ENCODE measurements around the gene LGR4. TPM values are rescaled to one million over a fixed set of nuclear protein-coding genes. Genes with fewer than 3 reads are reported as not detected.
"Not testable (repeated sequence)": the region's sequence is repeated elsewhere in the genome, so short reads cannot be mapped to it uniquely, and the experiment has no call there.

Gene LGR4
- polyA plus RNA-seq, 1 experiment = 7.6 TPM

DNA sequence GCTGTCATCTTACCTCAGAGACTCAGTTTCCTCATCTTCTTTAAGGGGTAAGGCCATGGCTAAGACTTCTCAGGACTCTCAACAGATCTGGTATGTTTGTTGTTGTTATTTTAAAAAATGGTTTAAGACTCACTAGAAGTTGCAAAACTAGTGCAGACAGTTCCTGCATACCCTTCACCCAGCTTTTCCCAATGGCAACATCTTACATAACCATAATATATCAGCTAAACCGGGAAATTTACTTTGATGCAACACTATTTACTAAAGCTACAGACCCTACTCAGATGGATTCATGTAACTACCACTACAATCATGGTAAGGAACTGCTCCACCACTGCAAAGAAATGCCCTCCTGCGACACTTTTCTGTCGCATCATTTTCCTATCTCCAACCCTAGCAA lies 20.4 kb downstream of the LGR4 start:
- H3K27me3 ChIP-seq (ENCODE audit: control insufficient read depth, insufficient read depth, low read length) = no peaks in the 10 kb centered on the region
- H3K36me3 ChIP-seq (ENCODE audit: control insufficient read depth, insufficient read depth, low read length) = no peaks in the 10 kb centered on the region
- H3K4me3 ChIP-seq (ENCODE audit: low read depth, low read length) = no peak overlapping the region
- TF ChIP-seq CTCF (IDR thresholded peaks at IDR 0.05; ENCODE audit: insufficient read depth, low read depth, low read length) = no peak
- POLR2A ChIA-PET = no interaction called here
- no peak for DNase-seq (ENCODE audit: low read depth)
- CTCF ChIA-PET = no interaction called here

DNA sequence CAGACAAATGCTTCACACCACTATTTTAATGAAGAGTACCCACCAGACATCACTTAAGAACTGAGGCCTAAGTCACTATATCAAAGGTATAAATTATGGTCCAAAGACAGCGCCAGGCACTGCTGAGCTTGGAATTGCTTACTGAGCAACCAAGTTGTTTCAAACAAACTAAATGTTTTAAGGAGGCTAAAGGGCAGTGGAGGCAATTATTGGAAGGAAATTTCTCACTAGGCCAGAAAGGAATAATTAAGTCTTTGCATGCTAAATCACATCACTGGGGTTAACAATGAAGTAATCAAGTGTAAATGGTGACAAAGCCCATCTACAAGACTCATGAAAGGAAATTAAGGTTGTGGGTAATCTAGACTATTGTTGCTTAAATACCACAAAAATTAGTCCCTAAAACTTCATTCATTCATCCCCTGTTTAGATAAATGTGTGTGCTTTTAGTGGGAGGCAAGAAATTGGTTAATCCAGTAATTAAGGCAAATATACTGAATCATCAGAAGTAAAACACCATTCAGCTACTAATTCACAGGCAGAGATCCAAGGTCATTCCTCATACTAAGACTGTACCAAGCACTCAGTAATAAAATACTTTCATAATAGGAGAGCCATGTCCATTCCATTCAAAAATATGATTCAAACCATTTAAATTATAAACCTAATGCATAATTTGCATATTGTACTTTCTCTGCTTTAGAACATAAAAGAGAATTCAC lies 21.2 kb downstream of the LGR4 start:
- no peak for DNase-seq (ENCODE audit: low read depth)
- Histone ChIP-seq H3K36me3 (ENCODE audit: control insufficient read depth, insufficient read depth, low read length) (no peaks in the 10 kb centered on the region), H3K27me3 (ENCODE audit: control insufficient read depth, insufficient read depth, low read length) (no peaks in the 10 kb centered on the region), H3K4me3 (ENCODE audit: low read depth, low read length) (no peak overlapping the region)
- TF ChIP-seq CTCF (IDR thresholded peaks at IDR 0.05; ENCODE audit: insufficient read depth, low read depth, low read length) = no peak
- POLR2A ChIA-PET = interaction anchor here (0.7 kb wide), 1 partner anchor 88 kb away, joined by 3 read pairs; the partner anchor contains the start of gene CCDC34
- CTCF ChIA-PET = no interaction called here

GRCh38 chr11:27448184-27448540 lies 24.4 kb downstream of the LGR4 start:
- CTCF ChIA-PET = not testable (repeated sequence)

DNA sequence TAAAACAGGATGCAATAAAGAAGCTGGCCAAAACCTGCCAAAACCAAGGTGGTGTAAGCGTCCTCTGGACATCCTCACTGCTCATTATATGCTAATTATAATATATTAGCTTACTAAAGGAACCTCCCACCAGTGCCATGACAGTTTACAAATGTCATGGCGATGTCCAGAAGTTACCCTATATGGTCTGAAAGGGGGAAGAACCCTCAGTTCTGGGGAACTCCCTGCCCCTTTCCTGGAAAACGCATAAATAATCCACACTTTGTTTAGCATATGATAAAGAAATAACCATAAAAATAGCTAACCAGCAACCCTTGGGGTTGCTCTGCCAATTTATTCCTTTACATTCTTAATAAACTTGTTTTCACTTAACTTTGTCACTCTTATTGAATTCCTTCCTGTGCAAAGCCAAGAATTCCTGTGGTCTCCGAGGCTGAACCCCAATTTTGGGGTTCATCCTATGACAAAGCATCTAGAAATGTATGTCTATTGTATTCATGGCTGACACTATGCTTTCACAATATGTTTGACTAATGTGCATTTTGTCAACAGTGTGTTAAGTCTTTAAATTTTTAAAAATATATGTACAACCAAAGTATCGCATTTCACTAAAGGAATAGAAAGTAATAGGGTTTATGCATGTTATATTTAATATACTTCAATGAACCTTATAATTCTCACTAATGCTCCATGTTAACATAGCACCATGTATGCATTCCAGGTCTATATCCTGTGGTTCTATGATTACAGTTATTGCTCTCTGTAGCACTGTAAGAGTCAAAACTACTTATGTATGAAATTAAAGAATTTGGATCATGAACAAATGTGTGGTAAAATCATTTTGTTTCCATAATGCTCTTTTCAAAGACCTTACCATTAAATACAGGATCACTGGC lies 25.1 kb downstream of the LGR4 start:
- TF ChIP-seq CTCF (IDR thresholded peaks at IDR 0.05; ENCODE audit: insufficient read depth, low read depth, low read length) = no peak
- Histone ChIP-seq H3K4me3 (ENCODE audit: low read depth, low read length) (no peak overlapping the region), H3K27me3 (ENCODE audit: control insufficient read depth, insufficient read depth, low read length) (no peaks in the 10 kb centered on the region), H3K36me3 (ENCODE audit: control insufficient read depth, insufficient read depth, low read length) (no peaks in the 10 kb centered on the region)
- CTCF ChIA-PET = interaction anchor here (0.6 kb wide), 1 partner anchor 38 kb away, joined by 4 read pairs; no protein-coding TSS in a partner anchor
- no peak for DNase-seq (ENCODE audit: low read depth)
- POLR2A ChIA-PET = no interaction called here

More at GRCh38 chr11:27448184-27448540, 24.4 kb downstream of the LGR4 start:
- H3K36me3 ChIP-seq (ENCODE audit: control insufficient read depth, insufficient read depth, low read length); POLR2A ChIA-PET; H3K27me3 ChIP-seq (ENCODE audit: control insufficient read depth, insufficient read depth, low read length); H3K4me3 ChIP-seq (ENCODE audit: low read depth, low read length); DNase-seq (ENCODE audit: low read depth): not testable (repeated sequence)

GRCh38 chr11:27445625-27446024 lies 27.0 kb downstream of the LGR4 start:
- no peaks in the 10 kb centered on the region for H3K36me3 ChIP-seq (ENCODE audit: control insufficient read depth, insufficient read depth, low read length)
- no peak for DNase-seq (ENCODE audit: low read depth)
- H3K4me3 ChIP-seq (ENCODE audit: low read depth, low read length) = no peak overlapping the region
- ChIA-PET CTCF (interaction anchor here (1.0 kb wide), 1 partner anchor 14 kb away, joined by 5 read pairs; no protein-coding TSS in a partner anchor), POLR2A (no interaction called here)
- no peaks in the 10 kb centered on the region for H3K27me3 ChIP-seq (ENCODE audit: control insufficient read depth, insufficient read depth, low read length)
- TF ChIP-seq CTCF (IDR thresholded peaks at IDR 0.05; ENCODE audit: insufficient read depth, low read depth, low read length) = no peak
